HG02973 (cell line): ENCODE data around the gene CDKAL1.
"Not testable (repeated sequence)": the region's sequence is repeated elsewhere in the genome, so short reads cannot be mapped to it uniquely, and the experiment has no call there.

ENCODE experiments used
- ATAC-seq: cut with Tn5 transposase; IDR thresholded peaks from one replicate; pipeline ENCODE4 v1.9.1; 2021; ENCODE audit warnings: moderate library complexity; ENCODE audit not compliant: unreplicated experiment

Gene CDKAL1

GRCh38 chr6:20909621-20910020, 375.4 kb downstream of the CDKAL1 start:
- ATAC-seq = no peak

- no peak for ATAC-seq
Observed at GRCh38 chr6:20911712-20912111, 377.5 kb downstream of the CDKAL1 start.

DNA sequence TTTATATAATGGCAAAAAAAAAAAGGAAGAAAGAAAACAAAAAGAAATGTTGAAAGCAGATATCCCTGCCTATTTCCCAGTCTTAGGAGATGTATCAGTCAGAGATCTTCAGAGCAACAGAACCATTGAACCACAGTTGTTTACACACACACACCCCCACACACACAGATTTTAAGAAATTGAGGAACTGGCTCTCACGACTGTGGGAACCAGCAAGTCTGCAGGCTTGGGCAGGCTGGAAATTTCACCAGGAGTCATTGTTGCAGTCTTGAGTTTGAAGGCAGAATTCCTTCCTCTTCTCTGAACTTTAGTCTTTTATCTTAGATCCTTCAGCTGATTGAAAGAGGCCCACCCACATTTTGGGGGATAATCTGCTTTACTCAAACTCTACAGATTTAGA, 380.9 kb downstream of the CDKAL1 start:
- no peak for ATAC-seq

DNA sequence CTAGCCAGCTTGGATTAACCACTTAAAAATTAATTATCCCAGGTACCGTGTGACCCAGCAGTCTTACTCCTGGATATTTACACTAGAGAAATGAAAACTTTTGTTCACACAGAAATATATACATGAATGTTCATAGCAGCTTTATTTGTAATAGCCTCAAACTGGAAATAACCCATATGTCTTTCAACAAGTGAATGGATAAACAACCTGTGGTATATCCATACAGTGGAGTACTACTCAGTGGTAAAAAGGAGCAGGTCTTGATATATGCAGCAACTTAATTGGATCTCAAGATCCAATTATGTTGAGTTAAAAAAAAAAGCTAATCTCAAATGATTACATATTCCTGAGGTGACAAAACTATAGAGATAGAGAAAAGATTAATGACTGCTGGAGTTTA, 381.4 kb downstream of the CDKAL1 start:
- no peak for ATAC-seq

DNA sequence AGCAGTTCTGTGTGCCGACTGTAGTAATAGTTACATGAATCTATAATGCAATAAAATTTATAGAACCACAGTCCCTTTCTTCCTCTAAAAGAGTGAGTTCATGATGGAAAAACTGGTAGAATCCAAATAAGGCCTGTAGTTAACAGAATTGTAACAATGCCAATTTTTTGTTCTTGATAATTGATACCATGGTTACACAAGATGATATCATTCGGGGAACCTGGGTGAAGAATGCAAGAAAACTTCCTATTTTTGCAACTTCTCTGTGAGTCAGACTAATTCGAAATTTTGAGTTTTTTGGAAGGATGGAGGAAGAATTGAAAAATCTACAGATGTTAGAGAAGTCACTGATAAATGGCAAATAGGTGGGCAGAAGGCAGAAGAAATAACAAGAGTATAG, 381.8 kb downstream of the CDKAL1 start:
- no peak for ATAC-seq

- ATAC-seq = peak; percentile 40
Observed at GRCh38 chr6:20918868-20919267, 384.6 kb downstream of the CDKAL1 start.

GRCh38 chr6:20919677-20920385, 385.6 kb downstream of the CDKAL1 start:
- peak; percentile 87 for ATAC-seq

DNA sequence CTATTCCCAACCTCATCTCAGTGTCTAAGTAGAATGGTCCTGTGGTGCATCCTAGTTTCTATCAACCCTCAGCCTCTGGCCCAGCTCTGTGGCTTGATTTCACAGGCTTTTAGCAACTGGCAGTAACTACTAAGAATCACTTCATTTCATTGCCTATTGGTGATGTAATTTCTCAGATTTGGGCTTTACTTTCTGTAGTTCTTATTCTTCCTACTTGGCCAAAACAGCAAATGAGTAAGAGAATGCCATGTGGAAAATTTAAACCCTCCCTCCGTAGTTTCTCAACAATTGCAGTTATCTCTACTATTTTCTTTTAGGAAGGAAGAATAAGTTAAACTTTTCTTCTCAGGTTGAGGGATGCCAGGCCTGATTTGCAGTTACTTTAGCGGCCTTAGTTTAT, 387.3 kb downstream of the CDKAL1 start:
- ATAC-seq = no peak

GRCh38 chr6:20922743-20923142, 388.5 kb downstream of the CDKAL1 start:
- no peak for ATAC-seq

GRCh38 chr6:20924094-20924493, 389.8 kb downstream of the CDKAL1 start:
- not testable (repeated sequence) for ATAC-seq

GRCh38 chr6:20924911-20925543, 390.8 kb downstream of the CDKAL1 start:
- no peak for ATAC-seq

- no peak for ATAC-seq
Observed at GRCh38 chr6:20927130-20927860, 393.0 kb downstream of the CDKAL1 start.

DNA sequence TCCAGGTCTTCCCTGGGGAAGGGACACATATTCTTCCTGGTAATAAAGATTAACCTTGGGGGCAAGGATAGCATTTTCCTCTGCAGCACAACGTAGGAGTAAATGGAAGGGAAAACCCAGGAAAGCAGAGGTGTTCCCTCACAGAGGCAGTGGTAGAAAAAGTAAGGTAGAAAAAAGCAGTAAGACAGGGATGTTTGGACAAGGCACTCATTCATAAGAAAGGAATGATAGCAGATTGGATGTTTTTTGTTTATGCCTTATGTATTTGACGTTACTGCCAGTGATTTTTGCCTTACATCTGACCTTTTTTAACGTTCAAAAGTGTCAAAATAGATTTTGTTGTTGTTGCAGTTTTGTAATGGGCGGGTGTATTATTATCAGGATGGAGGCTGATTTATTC, 395.0 kb downstream of the CDKAL1 start:
- no peak for ATAC-seq

GRCh38 chr6:20931093-20931492, 396.8 kb downstream of the CDKAL1 start:
- no peak for ATAC-seq

- ATAC-seq = no peak
Observed at GRCh38 chr6:20931772-20932171, 397.5 kb downstream of the CDKAL1 start.

DNA sequence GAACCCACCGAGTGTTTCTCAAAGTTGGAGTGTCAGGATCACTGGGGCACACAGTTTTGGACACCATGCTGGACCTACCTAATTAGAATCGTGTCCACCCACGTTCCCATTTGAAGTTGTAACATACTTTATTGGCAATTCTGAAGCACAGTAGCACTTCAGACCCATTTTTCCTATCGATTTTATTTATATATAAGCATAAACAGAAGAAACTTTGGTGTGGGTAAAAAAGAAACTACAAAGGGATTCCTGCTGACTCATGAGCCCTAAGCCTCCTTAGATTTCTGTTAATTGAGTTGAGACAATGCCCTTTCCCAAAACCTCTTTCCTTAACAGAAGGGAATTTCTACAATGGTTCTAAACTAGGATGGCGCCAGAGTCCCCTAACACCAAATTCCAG, 398.0 kb downstream of the CDKAL1 start:
- ATAC-seq = no peak

DNA sequence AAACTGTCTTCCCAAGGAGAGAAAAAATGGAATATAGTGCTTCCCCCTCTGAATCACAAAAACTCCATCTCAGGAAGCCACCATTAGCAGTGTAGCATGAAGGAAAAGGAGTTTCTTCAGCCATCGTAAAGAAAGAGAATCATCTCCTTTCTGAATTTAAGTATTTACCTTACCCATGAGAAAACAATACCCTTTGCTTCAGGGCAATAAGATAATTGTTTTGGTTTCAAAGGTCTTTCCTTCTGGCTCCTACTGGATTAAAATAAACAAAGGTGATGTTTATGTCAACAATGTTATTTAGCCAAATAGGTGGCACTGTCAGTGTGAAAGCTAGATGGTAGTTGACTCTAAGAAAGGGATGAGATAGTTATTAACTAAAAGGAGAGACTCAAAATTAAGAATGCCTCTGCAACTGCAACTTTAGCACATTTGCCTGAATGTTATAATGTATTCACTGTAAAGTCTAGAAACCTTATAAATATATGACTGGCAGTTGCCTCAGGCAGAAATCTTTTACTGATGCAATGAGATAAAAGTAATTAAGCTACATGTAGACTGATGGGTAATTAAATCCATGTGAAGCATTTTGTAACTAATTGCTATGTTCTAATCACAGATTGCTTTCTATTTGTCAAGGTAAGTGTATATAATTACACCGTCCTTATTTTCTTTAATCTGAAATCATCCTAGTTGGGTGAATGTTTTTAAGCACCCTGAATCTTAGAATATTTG, 399.0 kb downstream of the CDKAL1 start:
- ATAC-seq = no peak

- ATAC-seq = no peak
Observed at GRCh38 chr6:20936949-20937348, 402.7 kb downstream of the CDKAL1 start.

- no peak for ATAC-seq
Observed at GRCh38 chr6:20939161-20939775, 405.0 kb downstream of the CDKAL1 start.

DNA sequence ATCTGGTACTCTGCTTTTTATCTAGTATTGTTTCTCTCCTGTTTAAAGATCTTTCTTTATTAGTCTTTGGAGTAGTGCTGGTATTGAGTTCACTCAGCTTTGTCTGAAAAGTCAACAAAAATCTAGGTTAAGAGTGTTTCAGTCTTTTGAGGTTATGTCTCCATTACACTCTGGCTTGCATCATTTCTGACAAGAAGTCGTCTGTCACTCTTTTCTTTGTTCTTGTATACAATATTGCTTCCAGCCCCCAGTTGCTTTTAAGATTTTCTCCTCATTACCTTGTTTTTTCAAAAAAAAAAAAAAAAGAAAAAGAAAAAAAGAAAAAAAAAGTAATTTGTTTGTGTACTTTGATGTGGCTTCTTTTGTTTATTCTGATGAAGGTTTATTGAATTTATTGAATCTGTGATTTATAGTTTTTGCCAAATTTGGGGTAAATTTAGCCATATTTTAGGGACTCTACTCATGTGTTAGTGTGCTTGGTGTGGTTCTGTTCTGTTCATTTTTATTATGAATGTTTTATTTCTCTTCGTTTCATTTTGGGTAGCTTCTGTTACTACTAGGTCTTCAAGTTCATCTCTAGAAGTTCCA, 408.9 kb downstream of the CDKAL1 start:
- ATAC-seq = no peak

DNA sequence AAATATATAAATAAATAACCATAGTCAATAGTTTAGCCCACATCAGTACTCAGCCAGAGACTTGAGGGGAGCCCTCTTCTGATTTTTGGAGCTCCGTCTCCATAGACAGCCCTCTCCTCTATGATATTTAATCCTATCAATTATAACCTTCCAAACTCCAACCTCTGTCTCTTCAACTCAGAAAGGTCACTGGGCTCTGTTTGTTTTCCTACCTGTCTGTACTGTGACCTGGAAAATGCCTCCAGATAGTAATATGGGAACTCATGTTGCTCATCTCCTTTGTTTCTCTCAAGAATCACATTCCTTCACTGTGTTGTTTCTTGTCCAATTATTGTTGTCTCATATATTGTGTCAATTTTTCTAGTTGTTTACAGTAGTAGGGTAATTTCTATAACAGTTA, 409.7 kb downstream of the CDKAL1 start:
- no peak for ATAC-seq
